ENCODE measurements around the gene ADCY1. TPM values are rescaled to one million over a fixed set of nuclear protein-coding genes. Genes with fewer than 3 reads are reported as not detected.

ADCY1 gene
- total RNA-seq, 1 experiment from 2014 or later, result 0.71 TPM

DNA sequence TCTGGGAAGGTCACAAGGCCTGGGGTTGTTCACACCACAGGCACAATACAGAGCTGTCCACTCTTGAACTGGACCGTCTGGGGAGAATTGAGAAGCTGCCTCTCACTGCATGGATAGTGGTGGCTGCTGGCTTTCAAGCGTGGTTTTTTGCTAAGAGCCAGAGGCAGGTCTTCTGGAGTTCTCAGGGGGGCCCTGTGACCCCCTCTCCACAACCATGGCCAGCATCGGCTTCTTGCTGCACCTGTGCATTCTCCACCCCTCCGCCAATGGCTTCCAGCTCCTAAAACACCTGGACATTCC is 140.3 kb downstream of the ADCY1 start:
- no TSS peak for BruUV-seq (replicated peaks)
- no peaks in the 10 kb centered on the region for H3K4me1 ChIP-seq (ENCODE audit: insufficient read depth, low read length, poor library complexity, severe bottlenecking)
- H3K4me3 ChIP-seq (ENCODE audit: low read depth, low read length, poor library complexity, severe bottlenecking), result no peak overlapping the region
- ChIA-PET POLR2A (ENCODE audit: low non-redundant PET) (no interaction called here), CTCF (no interaction called here)
- no peaks in the 10 kb centered on the region for H3K36me3 ChIP-seq (ENCODE audit: insufficient read depth, low read length, poor library complexity, severe bottlenecking)
- intact Hi-C loops (cut with micrococcal nuclease; ENCODE audit: unreplicated experiment), result no loop called here
- H3K9me3 ChIP-seq (ENCODE audit: low read depth, low read length, poor library complexity, severe bottlenecking), result no peaks in the 10 kb centered on the region
- no peak for DNase-seq (ENCODE audit: low spot score)
- no peaks in the 10 kb centered on the region for H3K27me3 ChIP-seq (replicated peaks; ENCODE audit: insufficient read depth, low read depth, low read length, poor library complexity)
- H3K27ac ChIP-seq (ENCODE audit: low read depth, low read length, poor library complexity, severe bottlenecking), result no peak overlapping the region
- TF ChIP-seq, protein P1, sequence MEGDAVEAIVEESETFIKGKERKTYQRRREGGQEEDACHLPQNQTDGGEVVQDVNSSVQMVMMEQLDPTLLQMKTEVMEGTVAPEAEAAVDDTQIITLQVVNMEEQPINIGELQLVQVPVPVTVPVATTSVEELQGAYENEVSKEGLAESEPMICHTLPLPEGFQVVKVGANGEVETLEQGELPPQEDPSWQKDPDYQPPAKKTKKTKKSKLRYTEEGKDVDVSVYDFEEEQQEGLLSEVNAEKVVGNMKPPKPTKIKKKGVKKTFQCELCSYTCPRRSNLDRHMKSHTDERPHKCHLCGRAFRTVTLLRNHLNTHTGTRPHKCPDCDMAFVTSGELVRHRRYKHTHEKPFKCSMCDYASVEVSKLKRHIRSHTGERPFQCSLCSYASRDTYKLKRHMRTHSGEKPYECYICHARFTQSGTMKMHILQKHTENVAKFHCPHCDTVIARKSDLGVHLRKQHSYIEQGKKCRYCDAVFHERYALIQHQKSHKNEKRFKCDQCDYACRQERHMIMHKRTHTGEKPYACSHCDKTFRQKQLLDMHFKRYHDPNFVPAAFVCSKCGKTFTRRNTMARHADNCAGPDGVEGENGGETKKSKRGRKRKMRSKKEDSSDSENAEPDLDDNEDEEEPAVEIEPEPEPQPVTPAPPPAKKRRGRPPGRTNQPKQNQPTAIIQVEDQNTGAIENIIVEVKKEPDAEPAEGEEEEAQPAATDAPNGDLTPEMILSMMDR (conservative IDR thresholded peaks at IDR 0.05; ENCODE audit: low read depth, low read length), result no peak
- TF ChIP-seq EZH2 (IDR thresholded peaks at IDR 0.05; ENCODE audit: borderline replicate concordance, low read depth, low read length, poor library complexity, severe bottlenecking), result no peak

DNA sequence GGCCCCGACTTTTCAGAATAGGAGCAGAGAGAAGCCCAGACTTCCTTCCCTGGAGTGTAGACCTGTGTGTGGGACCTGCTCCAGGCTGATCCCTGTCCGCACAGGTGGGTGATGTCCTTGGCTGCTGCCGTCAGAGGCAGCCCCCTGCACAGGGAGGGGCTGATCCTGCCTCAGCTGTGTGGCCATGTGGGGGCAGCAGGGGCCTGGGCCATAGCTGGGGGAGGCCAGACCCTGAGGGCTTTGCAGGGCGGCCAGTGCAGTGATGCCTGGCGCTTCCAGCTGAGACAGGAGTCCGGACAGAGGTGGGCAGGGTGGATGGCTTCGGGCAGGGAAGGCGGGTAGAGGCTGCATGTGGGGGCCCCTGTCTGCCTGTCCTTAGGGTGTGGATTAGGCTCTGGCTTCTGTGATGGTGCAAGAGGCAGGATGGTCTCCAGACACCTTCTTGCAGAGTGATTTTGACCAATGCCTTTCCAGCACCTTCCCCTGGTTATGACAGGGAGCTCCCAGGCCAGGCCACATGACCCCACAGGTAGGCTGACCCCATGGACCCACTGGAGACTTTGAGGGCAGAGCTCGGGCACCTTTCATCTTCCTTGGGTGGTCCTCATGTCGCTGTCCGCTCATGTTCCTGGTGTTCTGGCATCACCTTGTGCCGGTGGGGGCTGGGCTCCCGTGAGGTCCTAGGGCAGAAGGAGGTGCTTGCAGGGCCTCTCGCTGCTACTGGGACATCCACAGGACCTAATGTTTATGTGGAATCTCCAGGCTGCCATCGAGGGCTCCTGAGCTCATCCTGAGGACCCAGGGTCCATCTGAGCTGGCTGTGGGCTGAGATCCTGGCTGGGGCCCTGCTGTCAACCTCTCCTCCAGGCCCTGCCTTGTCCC is 141.5 kb downstream of the ADCY1 start:
- DNase-seq (ENCODE audit: low spot score), result no peak
- ChIA-PET CTCF (no interaction called here), POLR2A (ENCODE audit: low non-redundant PET) (no interaction called here)
- no peak for TF ChIP-seq EZH2 (IDR thresholded peaks at IDR 0.05; ENCODE audit: borderline replicate concordance, low read depth, low read length, poor library complexity, severe bottlenecking)
- TF ChIP-seq, protein P1 (conservative IDR thresholded peaks at IDR 0.05; ENCODE audit: low read depth, low read length), result no peak
- Histone ChIP-seq H3K9me3 (ENCODE audit: low read depth, low read length, poor library complexity, severe bottlenecking) (no peaks in the 10 kb centered on the region), H3K27ac (ENCODE audit: low read depth, low read length, poor library complexity, severe bottlenecking) (no peak overlapping the region), H3K27me3 (replicated peaks; ENCODE audit: insufficient read depth, low read depth, low read length, poor library complexity) (no peaks in the 10 kb centered on the region), H3K4me3 (ENCODE audit: low read depth, low read length, poor library complexity, severe bottlenecking) (no peak overlapping the region), H3K36me3 (ENCODE audit: insufficient read depth, low read length, poor library complexity, severe bottlenecking) (no peaks in the 10 kb centered on the region), H3K4me1 (ENCODE audit: insufficient read depth, low read length, poor library complexity, severe bottlenecking) (no peaks in the 10 kb centered on the region)
- intact Hi-C loops (cut with micrococcal nuclease; ENCODE audit: unreplicated experiment), result no loop called here
- BruUV-seq (replicated peaks), result no TSS peak

- BruUV-seq (replicated peaks), result no TSS peak
- CTCF ChIA-PET, result no interaction called here
- no peak for TF ChIP-seq EZH2 (IDR thresholded peaks at IDR 0.05; ENCODE audit: borderline replicate concordance, low read depth, low read length, poor library complexity, severe bottlenecking)
- TF ChIP-seq, protein P1 (conservative IDR thresholded peaks at IDR 0.05; ENCODE audit: low read depth, low read length), result no peak
- no peaks in the 10 kb centered on the region for H3K36me3 ChIP-seq (ENCODE audit: insufficient read depth, low read length, poor library complexity, severe bottlenecking)
- H3K4me3 ChIP-seq (ENCODE audit: low read depth, low read length, poor library complexity, severe bottlenecking), result no peak overlapping the region
- H3K27ac ChIP-seq (ENCODE audit: low read depth, low read length, poor library complexity, severe bottlenecking), result no peak overlapping the region
- H3K27me3 ChIP-seq (replicated peaks; ENCODE audit: insufficient read depth, low read depth, low read length, poor library complexity), result no peaks in the 10 kb centered on the region
- H3K9me3 ChIP-seq (ENCODE audit: low read depth, low read length, poor library complexity, severe bottlenecking), result no peaks in the 10 kb centered on the region
- intact Hi-C loops (cut with micrococcal nuclease; ENCODE audit: unreplicated experiment), result no loop called here
- no peaks in the 10 kb centered on the region for H3K4me1 ChIP-seq (ENCODE audit: insufficient read depth, low read length, poor library complexity, severe bottlenecking)
- POLR2A ChIA-PET (ENCODE audit: low non-redundant PET), result no interaction called here
- no peak for DNase-seq (ENCODE audit: low spot score)
These were observed 142.4 kb downstream of the ADCY1 start for GRCh38 chr7:45716380-45717203.

Data from A673 (cell line).